MV-4-11 (cell line): ENCODE measurements around the gene PDRG1.

Source experiments
- DNase-seq: peaks from one replicate; lab custom pipeline; 2025; lab: John Stamatoyannopoulos, UW

PDRG1 gene

GRCh38 chr20:31951530-31952453 is at the start of gene PDRG1:
PDRG1 (minus strand) TSS chr20:31952046; CDS start chr20:31951961, 85 bp downstream.
- peak; percentile 92 for DNase-seq

- DNase-seq = no peak
These were observed 46.4 kb upstream of the PDRG1 start for GRCh38 chr20:31998246-31998645.

- DNase-seq = no peak
These were observed 45.1 kb upstream of the PDRG1 start for GRCh38 chr20:31996996-31997395.

- DNase-seq = no peak
These were observed 40.2 kb upstream of the PDRG1 start for GRCh38 chr20:31992086-31992485.

GRCh38 chr20:31991339-31991705 is 39.5 kb upstream of the PDRG1 start:
- no peak for DNase-seq

- DNase-seq = no peak
These were observed 38.9 kb upstream of the PDRG1 start for GRCh38 chr20:31990641-31991338.

- no peak for DNase-seq
These were observed 37.3 kb upstream of the PDRG1 start for GRCh38 chr20:31989030-31989645.

GRCh38 chr20:31988430-31989015 is 36.7 kb upstream of the PDRG1 start:
- no peak for DNase-seq

- DNase-seq = no peak
These were observed 35.9 kb upstream of the PDRG1 start for GRCh38 chr20:31987744-31988143.

GRCh38 chr20:31984981-31985471 is 33.2 kb upstream of the PDRG1 start:
- no peak for DNase-seq

- no peak for DNase-seq
These were observed 29.9 kb upstream of the PDRG1 start for GRCh38 chr20:31981784-31982183.

GRCh38 chr20:31979713-31980426 is 28.0 kb upstream of the PDRG1 start:
- no peak for DNase-seq

- no peak for DNase-seq
These were observed 25.2 kb upstream of the PDRG1 start for GRCh38 chr20:31977080-31977479.

- no peak for DNase-seq
These were observed 24.0 kb upstream of the PDRG1 start for GRCh38 chr20:31975874-31976273.

- DNase-seq = no peak
These were observed 23.2 kb upstream of the PDRG1 start for GRCh38 chr20:31974951-31975487.

GRCh38 chr20:31974296-31974695 is 22.4 kb upstream of the PDRG1 start:
- DNase-seq = no peak

- DNase-seq = no peak
These were observed 20.7 kb upstream of the PDRG1 start for GRCh38 chr20:31972471-31973021.

GRCh38 chr20:31969991-31970390 is 18.1 kb upstream of the PDRG1 start:
- DNase-seq = no peak

- peak; percentile 48 for DNase-seq
These were observed 16.7 kb upstream of the PDRG1 start for GRCh38 chr20:31968291-31969126.

GRCh38 chr20:31967830-31968249 is 16.0 kb upstream of the PDRG1 start, which contains the start of gene XKR7:
XKR7 (plus strand) TSS chr20:31968151; CDS start chr20:31968176, 25 bp downstream.
- peak; percentile 38 for DNase-seq
